ENCODE measurements around the gene SOCS1.

DNA sequence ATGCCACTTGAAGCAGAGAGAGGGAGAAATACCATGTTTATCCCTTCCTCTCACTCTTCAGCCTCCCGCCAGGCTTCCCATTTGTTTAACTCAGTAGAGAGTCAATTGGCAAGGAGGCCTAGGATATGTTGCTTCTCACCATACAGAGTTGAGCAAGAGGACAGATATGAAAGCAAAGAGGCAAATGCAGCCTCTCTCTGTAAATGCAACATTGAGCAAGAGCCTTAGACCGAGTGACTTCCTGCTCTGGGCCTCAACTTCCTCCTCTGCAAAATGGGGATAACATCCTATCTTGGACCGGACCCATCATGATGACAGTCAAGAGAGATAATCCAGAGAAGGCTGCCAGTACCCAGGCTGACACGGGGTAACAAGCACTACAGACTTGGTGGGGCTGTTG, 36.8 kb downstream of the SOCS1 start:
- TF ChIP-seq, protein P1, sequence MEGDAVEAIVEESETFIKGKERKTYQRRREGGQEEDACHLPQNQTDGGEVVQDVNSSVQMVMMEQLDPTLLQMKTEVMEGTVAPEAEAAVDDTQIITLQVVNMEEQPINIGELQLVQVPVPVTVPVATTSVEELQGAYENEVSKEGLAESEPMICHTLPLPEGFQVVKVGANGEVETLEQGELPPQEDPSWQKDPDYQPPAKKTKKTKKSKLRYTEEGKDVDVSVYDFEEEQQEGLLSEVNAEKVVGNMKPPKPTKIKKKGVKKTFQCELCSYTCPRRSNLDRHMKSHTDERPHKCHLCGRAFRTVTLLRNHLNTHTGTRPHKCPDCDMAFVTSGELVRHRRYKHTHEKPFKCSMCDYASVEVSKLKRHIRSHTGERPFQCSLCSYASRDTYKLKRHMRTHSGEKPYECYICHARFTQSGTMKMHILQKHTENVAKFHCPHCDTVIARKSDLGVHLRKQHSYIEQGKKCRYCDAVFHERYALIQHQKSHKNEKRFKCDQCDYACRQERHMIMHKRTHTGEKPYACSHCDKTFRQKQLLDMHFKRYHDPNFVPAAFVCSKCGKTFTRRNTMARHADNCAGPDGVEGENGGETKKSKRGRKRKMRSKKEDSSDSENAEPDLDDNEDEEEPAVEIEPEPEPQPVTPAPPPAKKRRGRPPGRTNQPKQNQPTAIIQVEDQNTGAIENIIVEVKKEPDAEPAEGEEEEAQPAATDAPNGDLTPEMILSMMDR (IDR thresholded peaks at IDR 0.05; ENCODE audit: low read depth, low read length, poor library complexity, severe bottlenecking): no peak
- TF ChIP-seq EZH2phosphoT487 (IDR thresholded peaks at IDR 0.05; ENCODE audit: borderline replicate concordance, low read length): no peak
